Erythroblast (primary cell): ENCODE results near the gene F12.

Source experiments
- GATA1 ChIP-seq: IDR thresholded peaks from 2 replicates; pipeline ENCODE4 v1.6.1; 2011; ENCODE audit warnings: low read depth, mild to moderate bottlenecking, control low read depth, low read length, moderate library complexity
- POLR2A ChIP-seq: IDR thresholded peaks from 2 replicates; pipeline ENCODE4 v1.6.1; 2011; ENCODE audit warnings: mild to moderate bottlenecking, low read length

DNA sequence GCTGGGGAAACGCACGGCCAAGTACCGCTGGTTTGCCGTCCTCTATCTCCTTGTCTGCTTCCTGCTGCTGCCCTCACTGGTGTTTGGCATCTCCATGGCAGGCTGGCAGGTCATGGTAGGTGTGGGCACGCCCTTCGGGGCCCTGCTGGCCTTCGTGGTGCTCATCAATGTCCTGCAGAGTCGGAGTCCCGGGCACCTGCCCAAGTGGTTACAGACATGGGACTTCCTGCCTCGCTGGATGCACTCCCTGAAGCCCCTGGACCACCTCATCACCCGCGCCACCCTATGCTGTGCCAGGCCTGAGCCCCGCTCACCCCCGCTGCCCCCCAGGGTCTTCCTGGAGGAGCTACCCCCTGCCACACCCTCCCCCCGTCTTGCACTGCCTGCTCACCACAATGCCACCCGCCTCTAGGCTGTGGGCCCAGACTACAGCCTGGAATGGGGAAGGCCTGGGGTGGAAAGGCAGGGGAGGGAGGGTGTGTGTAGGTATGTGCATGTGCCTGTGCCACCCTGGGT is 11.4 kb downstream of the F12 start:
- TF ChIP-seq POLR2A (no peak), GATA1 (no peak)
